ENCODE data around the gene ITK.

The ITK gene

DNA sequence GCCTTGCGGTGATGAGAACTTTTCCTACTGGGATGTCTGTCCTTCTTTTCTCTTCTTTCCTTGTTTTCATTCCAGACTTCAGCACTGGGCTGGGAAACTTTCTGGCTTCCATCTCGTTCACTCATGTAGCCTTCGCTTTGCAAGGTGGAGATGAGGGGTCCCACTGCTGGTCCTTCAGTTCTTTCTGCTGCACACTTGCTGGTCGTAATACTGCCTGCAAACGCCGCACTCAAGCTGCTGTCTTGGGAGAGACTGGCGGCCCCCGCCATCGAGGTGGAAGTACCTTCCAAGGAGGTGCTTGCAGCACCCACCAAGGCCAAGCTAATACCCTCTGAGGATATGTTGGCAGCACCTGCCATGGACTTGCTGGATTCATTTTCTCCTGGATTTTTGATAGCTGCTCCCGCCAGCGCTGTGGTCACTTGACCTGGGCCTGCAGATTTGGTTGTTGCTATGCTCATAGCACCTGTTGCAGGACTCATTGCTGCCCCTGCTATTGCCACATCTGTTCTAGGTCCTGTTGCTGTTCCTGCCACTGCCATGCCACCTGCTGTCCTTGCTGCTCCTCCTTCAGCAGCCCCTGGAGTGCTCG is 17.6 kb upstream of the ITK start:
- DNase-seq (ENCODE audit: low read depth in 1 of 2, low spot score in 1 of 2) = no peak
- TF ChIP-seq GABPA (IDR thresholded peaks at IDR 0.05; ENCODE audit: low read depth) (no peak), SPI1 (IDR thresholded peaks at IDR 0.05; ENCODE audit: borderline replicate concordance, low read depth) (no peak), POLR2AphosphoS5 (IDR thresholded peaks at IDR 0.05; ENCODE audit: low read depth) (no peak)
- TF ChIP-seq, protein P1, sequence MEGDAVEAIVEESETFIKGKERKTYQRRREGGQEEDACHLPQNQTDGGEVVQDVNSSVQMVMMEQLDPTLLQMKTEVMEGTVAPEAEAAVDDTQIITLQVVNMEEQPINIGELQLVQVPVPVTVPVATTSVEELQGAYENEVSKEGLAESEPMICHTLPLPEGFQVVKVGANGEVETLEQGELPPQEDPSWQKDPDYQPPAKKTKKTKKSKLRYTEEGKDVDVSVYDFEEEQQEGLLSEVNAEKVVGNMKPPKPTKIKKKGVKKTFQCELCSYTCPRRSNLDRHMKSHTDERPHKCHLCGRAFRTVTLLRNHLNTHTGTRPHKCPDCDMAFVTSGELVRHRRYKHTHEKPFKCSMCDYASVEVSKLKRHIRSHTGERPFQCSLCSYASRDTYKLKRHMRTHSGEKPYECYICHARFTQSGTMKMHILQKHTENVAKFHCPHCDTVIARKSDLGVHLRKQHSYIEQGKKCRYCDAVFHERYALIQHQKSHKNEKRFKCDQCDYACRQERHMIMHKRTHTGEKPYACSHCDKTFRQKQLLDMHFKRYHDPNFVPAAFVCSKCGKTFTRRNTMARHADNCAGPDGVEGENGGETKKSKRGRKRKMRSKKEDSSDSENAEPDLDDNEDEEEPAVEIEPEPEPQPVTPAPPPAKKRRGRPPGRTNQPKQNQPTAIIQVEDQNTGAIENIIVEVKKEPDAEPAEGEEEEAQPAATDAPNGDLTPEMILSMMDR (IDR thresholded peaks at IDR 0.05; ENCODE audit: insufficient read depth, low read length) = no peak
- TF ChIP-seq, protein P2, sequence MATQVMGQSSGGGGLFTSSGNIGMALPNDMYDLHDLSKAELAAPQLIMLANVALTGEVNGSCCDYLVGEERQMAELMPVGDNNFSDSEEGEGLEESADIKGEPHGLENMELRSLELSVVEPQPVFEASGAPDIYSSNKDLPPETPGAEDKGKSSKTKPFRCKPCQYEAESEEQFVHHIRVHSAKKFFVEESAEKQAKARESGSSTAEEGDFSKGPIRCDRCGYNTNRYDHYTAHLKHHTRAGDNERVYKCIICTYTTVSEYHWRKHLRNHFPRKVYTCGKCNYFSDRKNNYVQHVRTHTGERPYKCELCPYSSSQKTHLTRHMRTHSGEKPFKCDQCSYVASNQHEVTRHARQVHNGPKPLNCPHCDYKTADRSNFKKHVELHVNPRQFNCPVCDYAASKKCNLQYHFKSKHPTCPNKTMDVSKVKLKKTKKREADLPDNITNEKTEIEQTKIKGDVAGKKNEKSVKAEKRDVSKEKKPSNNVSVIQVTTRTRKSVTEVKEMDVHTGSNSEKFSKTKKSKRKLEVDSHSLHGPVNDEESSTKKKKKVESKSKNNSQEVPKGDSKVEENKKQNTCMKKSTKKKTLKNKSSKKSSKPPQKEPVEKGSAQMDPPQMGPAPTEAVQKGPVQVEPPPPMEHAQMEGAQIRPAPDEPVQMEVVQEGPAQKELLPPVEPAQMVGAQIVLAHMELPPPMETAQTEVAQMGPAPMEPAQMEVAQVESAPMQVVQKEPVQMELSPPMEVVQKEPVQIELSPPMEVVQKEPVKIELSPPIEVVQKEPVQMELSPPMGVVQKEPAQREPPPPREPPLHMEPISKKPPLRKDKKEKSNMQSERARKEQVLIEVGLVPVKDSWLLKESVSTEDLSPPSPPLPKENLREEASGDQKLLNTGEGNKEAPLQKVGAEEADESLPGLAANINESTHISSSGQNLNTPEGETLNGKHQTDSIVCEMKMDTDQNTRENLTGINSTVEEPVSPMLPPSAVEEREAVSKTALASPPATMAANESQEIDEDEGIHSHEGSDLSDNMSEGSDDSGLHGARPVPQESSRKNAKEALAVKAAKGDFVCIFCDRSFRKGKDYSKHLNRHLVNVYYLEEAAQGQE (IDR thresholded peaks at IDR 0.05; ENCODE audit: insufficient replicate concordance, low read depth) = no peak
- H3K27me3 ChIP-seq (ENCODE audit: insufficient read depth, poor library complexity, severe bottlenecking) = peaks cover 8% of the 10 kb centered on the region
- no peak overlapping the region for H3K4me3 ChIP-seq (replicated peaks; ENCODE audit: insufficient read depth, low read length)
- no peak overlapping the region for H3K27ac ChIP-seq (replicated peaks)

DNA sequence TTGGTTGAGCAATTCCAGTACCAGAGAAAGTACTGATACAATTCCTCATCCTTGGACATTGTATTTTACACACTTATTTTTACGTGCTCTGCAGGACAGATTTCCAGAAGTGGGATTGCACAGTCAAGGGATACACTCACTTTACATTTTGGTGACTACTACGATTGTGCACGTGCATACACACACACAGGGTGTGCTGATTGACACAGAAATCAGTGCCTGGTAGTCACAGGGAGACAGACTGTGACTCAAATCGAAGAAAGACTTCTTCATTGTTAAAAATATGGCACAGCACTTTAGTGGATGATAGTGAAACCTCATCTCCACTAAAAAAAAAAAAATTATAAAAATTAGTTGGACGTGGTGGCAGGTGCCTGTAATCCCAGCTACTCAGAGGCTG is 16.1 kb upstream of the ITK start:
- TF ChIP-seq GABPA (IDR thresholded peaks at IDR 0.05; ENCODE audit: low read depth) (no peak), SPI1 (IDR thresholded peaks at IDR 0.05; ENCODE audit: borderline replicate concordance, low read depth) (no peak), POLR2AphosphoS5 (IDR thresholded peaks at IDR 0.05; ENCODE audit: low read depth) (no peak)
- TF ChIP-seq, protein P2 (IDR thresholded peaks at IDR 0.05; ENCODE audit: insufficient replicate concordance, low read depth) = no peak
- TF ChIP-seq, protein P1 (IDR thresholded peaks at IDR 0.05; ENCODE audit: insufficient read depth, low read length) = no peak
- no peak overlapping the region for H3K27ac ChIP-seq (replicated peaks)
- no peak for DNase-seq (ENCODE audit: low read depth in 1 of 2, low spot score in 1 of 2)
- H3K27me3 ChIP-seq (ENCODE audit: insufficient read depth, poor library complexity, severe bottlenecking) = peaks cover 8% of the 10 kb centered on the region
- no peak overlapping the region for H3K4me3 ChIP-seq (replicated peaks; ENCODE audit: insufficient read depth, low read length)

DNA sequence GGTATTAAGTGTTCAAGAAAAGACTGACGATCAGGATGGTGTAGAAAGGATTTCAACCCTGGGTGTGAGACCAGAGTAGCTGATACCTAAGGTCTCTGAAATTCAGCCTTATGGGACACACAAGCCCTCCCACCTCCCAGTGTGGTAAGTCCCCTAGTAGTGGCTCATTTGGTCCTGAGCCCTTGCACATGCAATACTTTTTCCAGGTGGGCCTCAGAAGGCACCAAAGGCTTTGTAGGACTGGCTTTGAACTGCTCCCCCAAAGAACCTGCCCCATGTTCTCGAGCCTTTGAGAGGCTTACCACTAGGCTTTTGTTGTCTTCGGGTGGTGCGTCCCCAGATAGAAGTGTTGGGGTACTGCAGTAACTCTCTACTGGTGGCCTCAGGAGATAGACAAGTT is 15.4 kb upstream of the ITK start:
- TF ChIP-seq, protein P2 (IDR thresholded peaks at IDR 0.05; ENCODE audit: insufficient replicate concordance, low read depth) = no peak
- TF ChIP-seq POLR2AphosphoS5 (IDR thresholded peaks at IDR 0.05; ENCODE audit: low read depth) = no peak
- TF ChIP-seq, protein P1 (IDR thresholded peaks at IDR 0.05; ENCODE audit: insufficient read depth, low read length) = no peak
- TF ChIP-seq SPI1 (IDR thresholded peaks at IDR 0.05; ENCODE audit: borderline replicate concordance, low read depth) = no peak
- TF ChIP-seq GABPA (IDR thresholded peaks at IDR 0.05; ENCODE audit: low read depth) = no peak
- no peak overlapping the region for H3K27ac ChIP-seq (replicated peaks)
- H3K27me3 ChIP-seq (ENCODE audit: insufficient read depth, poor library complexity, severe bottlenecking) = peaks cover 5% of the 10 kb centered on the region
- DNase-seq (ENCODE audit: low read depth in 1 of 2, low spot score in 1 of 2) = no peak
- no peak overlapping the region for H3K4me3 ChIP-seq (replicated peaks; ENCODE audit: insufficient read depth, low read length)

Data from HL-60 (cell line).